ENCODE measurements around the gene CDK16. TPM values are rescaled to one million over a fixed set of nuclear protein-coding genes. Genes with fewer than 3 reads are reported as not detected.

CDK16 gene
- total and polyA plus RNA-seq, 8 donors: 31.2 to 156 (median 47.4) TPM

- H3K36me3 ChIP-seq: peaks cover 41 to 100% (median 100%) of the 10 kb centered on the region in 4 donors
These were observed 13.5 kb upstream of the CDK16 start for GRCh38 chrX:47204970-47205369.

GRCh38 chrX:47206316-47206715, 12.2 kb upstream of the CDK16 start:
- no peak overlapping the region for H3K27ac ChIP-seq
- H3K27me3 ChIP-seq: no peaks in the 10 kb centered on the region
- no peak overlapping the region for H3K4me3 ChIP-seq
- intact Hi-C loops (cut with DNase I; ENCODE audit: low total_unique reads): no loop called here
- no peaks in the 10 kb centered on the region for H3K4me1 ChIP-seq
- no peaks in the 10 kb centered on the region for H3K9me3 ChIP-seq
- TF ChIP-seq POLR2A (IDR thresholded peaks at IDR 0.05) (no peak), CTCF (IDR thresholded peaks at IDR 0.05) (no peak), EP300 (IDR thresholded peaks at IDR 0.05) (no peak), POLR2AphosphoS5 (IDR thresholded peaks at IDR 0.05) (no peak)
- no peak for DNase-seq
- 54 to 85% (median 68%) methylated on average over 3 of the region's 3 CpGs for WGBS, 5 donors
- H3K36me3 ChIP-seq: peaks cover 36 to 100% (median 100%) of the 10 kb centered on the region in 4 donors

More at GRCh38 chrX:47204970-47205369, 13.5 kb upstream of the CDK16 start:
- Histone ChIP-seq H3K4me3 (no peak overlapping the region), H3K27ac (no peak overlapping the region), H3K27me3 (no peaks in the 10 kb centered on the region), H3K4me1 (no peaks in the 10 kb centered on the region), H3K9me3 (no peaks in the 10 kb centered on the region)
- 68 to 82% (median 78%) methylated on average over 4 to 5 of the region's 5 CpGs for WGBS, 5 donors
- no peak for DNase-seq
- intact Hi-C loops (cut with DNase I; ENCODE audit: low total_unique reads): no loop called here
- TF ChIP-seq CTCF (IDR thresholded peaks at IDR 0.05) (no peak), POLR2AphosphoS5 (IDR thresholded peaks at IDR 0.05) (no peak), EP300 (IDR thresholded peaks at IDR 0.05) (no peak), POLR2A (IDR thresholded peaks at IDR 0.05) (no peak)

GRCh38 chrX:47208108-47208507, 10.4 kb upstream of the CDK16 start:
- Histone ChIP-seq H3K4me3 (no peak overlapping the region), H3K36me3 (peaks cover 34 to 100% (median 100%) of the 10 kb centered on the region in 4 donors), H3K9me3 (no peaks in the 10 kb centered on the region), H3K27ac (no peak overlapping the region), H3K27me3 (no peaks in the 10 kb centered on the region), H3K4me1 (no peaks in the 10 kb centered on the region)
- no peak for DNase-seq
- 85 to 91% (median 87%) methylated on average over 11 to 12 of the region's 12 CpGs for WGBS, 5 donors
- intact Hi-C loops (cut with DNase I; ENCODE audit: low total_unique reads): no loop called here
- no peak for TF ChIP-seq CTCF (IDR thresholded peaks at IDR 0.05)
- TF ChIP-seq POLR2A (IDR thresholded peaks at IDR 0.05): no peak
- TF ChIP-seq EP300 (IDR thresholded peaks at IDR 0.05): no peak
- no peak for TF ChIP-seq POLR2AphosphoS5 (IDR thresholded peaks at IDR 0.05)

GRCh38 chrX:47209508-47210238, 8.8 kb upstream of the CDK16 start:
- intact Hi-C loops (cut with DNase I; ENCODE audit: low total_unique reads): no loop called here
- Histone ChIP-seq H3K4me1 (no peaks in the 10 kb centered on the region), H3K4me3 (no peak overlapping the region), H3K9me3 (no peaks in the 10 kb centered on the region), H3K27ac (no peak overlapping the region), H3K27me3 (no peaks in the 10 kb centered on the region), H3K36me3 (peaks cover 33 to 100% (median 100%) of the 10 kb centered on the region in 4 donors)
- 90 to 96% (median 94%) methylated on average over 11 to 16 of the region's 16 CpGs for WGBS, 5 donors
- DNase-seq: no peak
- TF ChIP-seq EP300 (IDR thresholded peaks at IDR 0.05) (no peak), POLR2AphosphoS5 (IDR thresholded peaks at IDR 0.05) (no peak), POLR2A (IDR thresholded peaks at IDR 0.05) (no peak), CTCF (IDR thresholded peaks at IDR 0.05) (no peak)

All from stomach (tissue), 9 donors.